ENCODE measurements around the gene PRKCSH.

DNA sequence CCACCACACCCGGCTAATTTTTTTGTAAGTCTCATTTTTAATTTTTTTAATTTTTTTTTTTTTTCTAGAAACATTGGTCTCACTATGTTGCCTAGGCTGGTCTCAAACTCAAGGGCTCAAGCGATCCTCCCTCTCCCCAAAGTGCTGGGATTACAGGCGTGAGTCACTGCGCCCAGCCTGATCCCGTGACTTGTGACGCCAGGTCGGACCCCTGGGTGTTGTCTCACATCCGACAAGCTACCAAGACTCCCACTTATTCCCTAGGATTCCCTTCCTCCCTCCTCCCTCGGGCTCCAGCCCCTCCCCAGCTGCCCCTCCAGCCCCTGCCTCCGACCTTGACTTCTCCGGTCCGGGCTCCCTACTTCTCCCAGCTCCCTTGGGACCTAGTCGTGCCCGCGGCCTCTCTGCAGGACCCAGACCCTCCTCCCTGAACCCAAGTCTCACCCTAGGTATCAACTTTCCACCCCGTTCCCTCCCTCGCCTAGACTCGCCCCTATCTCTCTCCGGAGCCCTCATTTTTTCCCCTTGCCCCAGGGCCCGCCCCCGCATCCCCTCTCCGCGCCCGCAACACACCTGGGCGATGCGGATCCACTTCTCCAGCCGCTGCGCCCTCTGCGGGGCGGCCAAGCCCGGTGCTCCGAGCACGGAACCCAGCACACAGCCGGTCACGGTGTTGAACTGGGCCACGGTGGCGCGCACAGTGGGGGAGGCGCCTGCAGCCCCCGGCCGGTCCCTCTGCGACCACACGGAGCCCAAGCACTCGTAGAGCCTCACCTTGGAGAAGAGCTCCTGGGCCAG is 29.4 kb upstream of the PRKCSH start:
- no peak for TF ChIP-seq REST (IDR thresholded peaks at IDR 0.05; ENCODE audit: insufficient read depth in 1 of 2, low read depth in 2 of 2, low read length in 1 of 2)
- TF ChIP-seq, protein P1, sequence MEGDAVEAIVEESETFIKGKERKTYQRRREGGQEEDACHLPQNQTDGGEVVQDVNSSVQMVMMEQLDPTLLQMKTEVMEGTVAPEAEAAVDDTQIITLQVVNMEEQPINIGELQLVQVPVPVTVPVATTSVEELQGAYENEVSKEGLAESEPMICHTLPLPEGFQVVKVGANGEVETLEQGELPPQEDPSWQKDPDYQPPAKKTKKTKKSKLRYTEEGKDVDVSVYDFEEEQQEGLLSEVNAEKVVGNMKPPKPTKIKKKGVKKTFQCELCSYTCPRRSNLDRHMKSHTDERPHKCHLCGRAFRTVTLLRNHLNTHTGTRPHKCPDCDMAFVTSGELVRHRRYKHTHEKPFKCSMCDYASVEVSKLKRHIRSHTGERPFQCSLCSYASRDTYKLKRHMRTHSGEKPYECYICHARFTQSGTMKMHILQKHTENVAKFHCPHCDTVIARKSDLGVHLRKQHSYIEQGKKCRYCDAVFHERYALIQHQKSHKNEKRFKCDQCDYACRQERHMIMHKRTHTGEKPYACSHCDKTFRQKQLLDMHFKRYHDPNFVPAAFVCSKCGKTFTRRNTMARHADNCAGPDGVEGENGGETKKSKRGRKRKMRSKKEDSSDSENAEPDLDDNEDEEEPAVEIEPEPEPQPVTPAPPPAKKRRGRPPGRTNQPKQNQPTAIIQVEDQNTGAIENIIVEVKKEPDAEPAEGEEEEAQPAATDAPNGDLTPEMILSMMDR (IDR thresholded peaks at IDR 0.05) = no peak
- no peak for TF ChIP-seq POLR2AphosphoS5 (IDR thresholded peaks at IDR 0.05; ENCODE audit: low read depth, low read length)

Data from Panc1 (cell line).